ENCODE results near the gene CACNG1. TPM values are rescaled to one million over a fixed set of nuclear protein-coding genes. Genes with fewer than 3 reads are reported as not detected.

CACNG1 gene
- total RNA-seq, 1 experiment from 2014 or later: not detected

- Mint-ChIP-seq H3K4me3 (no peak overlapping the region), H3K4me1 (peaks cover 8 to 13% of the 10 kb centered on the region in 2 experiments; a peak in 3 of 4 replicates), H3K27me3 (ENCODE audit: low read depth) (peaks cover 1% of the 10 kb centered on the region), H3K36me3 (ENCODE audit: insufficient read depth in 1 of 3, low read depth in 3 of 3) (no peaks in the 10 kb centered on the region), H3K9me3 (no peaks in the 10 kb centered on the region), H3K27ac (no peak overlapping the region; a peak in 1 of 7 replicates)
- Histone ChIP-seq H4K8ac (replicated peaks; ENCODE audit: insufficient read length, low read depth, low read length) (no peak overlapping the region), H3K18ac (ENCODE audit: insufficient read length, low read depth, low read length) (no peak overlapping the region), H3K9me3 (ENCODE audit: control insufficient read depth, low read depth, low read length) (no peaks in the 10 kb centered on the region), H3K79me1 (ENCODE audit: insufficient read depth, low read depth, low read length, poor library complexity, severe bottlenecking) (no peaks in the 10 kb centered on the region), H2BK20ac (ENCODE audit: low read depth, low read length, poor library complexity, severe bottlenecking) (no peak overlapping the region), H3K4me1 (ENCODE audit: insufficient read depth, low read length) (no peaks in the 10 kb centered on the region), H2BK15ac (ENCODE audit: low read depth, low read length) (no peak overlapping the region), H3K23me2 (ENCODE audit: insufficient read length, low read depth, low read length, poor library complexity, severe bottlenecking) (no peaks in the 10 kb centered on the region), H2BK120ac (ENCODE audit: low read depth, low read length, poor library complexity, severe bottlenecking) (no peak overlapping the region), H3K9ac (ENCODE audit: extremely low read depth, insufficient read length, low read length) (no peak overlapping the region), H2BK12ac (ENCODE audit: insufficient read length, low read depth, low read length) (no peak overlapping the region), H3K27ac (ENCODE audit: insufficient read length, low read depth, low read length) (no peak overlapping the region), H3K14ac (ENCODE audit: insufficient read depth, low read length) (no peak overlapping the region), H3K4me2 (ENCODE audit: insufficient read depth, insufficient read length, low read length) (no peak overlapping the region), H3K79me2 (ENCODE audit: insufficient read depth, low read length) (no peaks in the 10 kb centered on the region), H2AK5ac (ENCODE audit: insufficient read length, low read length) (no peak overlapping the region), H3K56ac (ENCODE audit: insufficient read length, low read depth, low read length) (no peak overlapping the region), H3K4ac (ENCODE audit: low read depth, low read length) (no peak overlapping the region), H3T11ph (ENCODE audit: low read length) (no peak overlapping the region), H3K27me3 (ENCODE audit: insufficient read depth, low read length) (no peaks in the 10 kb centered on the region), H4K5ac (ENCODE audit: insufficient read length, low read depth, low read length) (no peak overlapping the region), H4K91ac (ENCODE audit: insufficient read length, low read depth, low read length) (no peak overlapping the region), H4K20me1 (ENCODE audit: control insufficient read depth, insufficient read depth, insufficient read length) (no peaks in the 10 kb centered on the region), H3K23ac (ENCODE audit: insufficient read length, low read depth, low read length) (no peak overlapping the region), H2AFZ (ENCODE audit: low read length) (no peak overlapping the region), H2BK5ac (ENCODE audit: insufficient read length, low read length) (no peak overlapping the region)
- TF ChIP-seq CTCF (conservative IDR thresholded peaks at IDR 0.05): no peak
- WGBS (ENCODE audit: extremely low coverage, insufficient read length, low lambda C conversion rate): no CpG with 5 or more reads among the region's 7 CpGs
- DNase-seq: no peak
Observed at GRCh38 chr17:67041531-67041930, 2.8 kb upstream of the CACNG1 start.

All from H9 (cell line).